Calu3 (cell line): Measurements from ENCODE around the gene RGS16. TPM values are rescaled to one million over a fixed set of nuclear protein-coding genes. Genes with fewer than 3 reads are reported as not detected.

ENCODE experiments used
- BruUV-seq: library from RNA; stranded (reverse); fragments of 400-500 nt; replicated peaks from 2 replicates; lab custom pipeline; 2021; lab: Mats Ljungman, UMichigan
- CTCF ChIA-PET: fragments of 300-600 bp; sonication (Branson Sonifier 250); formaldehyde crosslinking; loops from one replicate; lab custom pipeline; 2022; ENCODE audit warnings: antibody characterized with exemption; lab: Charles Lee
- DNase-seq: peaks from one replicate; pipeline ENCODE4 v3.0.0; 2022
- H3K27ac Mint-ChIP-seq: one replicate; pipeline ENCODE4 v1.8.0; 2022; ENCODE audit warnings: mixed read lengths; ENCODE audit not compliant: unreplicated experiment
- H3K27me3 Mint-ChIP-seq: one replicate; pipeline ENCODE4 v1.8.0; 2022; ENCODE audit warnings: mixed read lengths; ENCODE audit not compliant: unreplicated experiment
- H3K36me3 Mint-ChIP-seq: one replicate; pipeline ENCODE4 v1.8.0; 2022; ENCODE audit warnings: mild to moderate bottlenecking, moderate library complexity, mixed read lengths; ENCODE audit not compliant: insufficient read depth, unreplicated experiment
- H3K4me1 Mint-ChIP-seq: one replicate; pipeline ENCODE4 v1.8.0; 2022; ENCODE audit warnings: mild to moderate bottlenecking, low read depth, mixed read lengths; ENCODE audit not compliant: unreplicated experiment
- H3K4me3 Mint-ChIP-seq: one replicate; pipeline ENCODE4 v1.8.0; 2022; ENCODE audit warnings: mild to moderate bottlenecking, low read depth, moderate library complexity, mixed read lengths; ENCODE audit not compliant: unreplicated experiment
- H3K9me3 Mint-ChIP-seq: one replicate; pipeline ENCODE4 v1.8.0; 2022; ENCODE audit warnings: low read depth, mixed read lengths; ENCODE audit not compliant: unreplicated experiment
- intact Hi-C: fragments of 100-400 bp; cut with micrococcal nuclease; formaldehyde crosslinking; loops from one replicate; pipeline ENCODE4 v1.10.0; 2022; ENCODE audit not compliant: unreplicated experiment
- total RNA-seq: library from RNA; stranded (reverse); gene quantifications from 2 replicates; pipeline ENCODE4 v1.2.3, GENCODE V29; 2022
- TF ChIP-seq, protein P1 (sequence below): fragments of 200-600 bp; IDR thresholded peaks from one replicate; pipeline ENCODE4 v1.8.0; 2022; ENCODE audit warnings: antibody characterized with exemption; ENCODE audit not compliant: unreplicated experiment

Gene RGS16
- total RNA-seq, 1 experiment from 2014 or later, result 1.2 TPM

DNA sequence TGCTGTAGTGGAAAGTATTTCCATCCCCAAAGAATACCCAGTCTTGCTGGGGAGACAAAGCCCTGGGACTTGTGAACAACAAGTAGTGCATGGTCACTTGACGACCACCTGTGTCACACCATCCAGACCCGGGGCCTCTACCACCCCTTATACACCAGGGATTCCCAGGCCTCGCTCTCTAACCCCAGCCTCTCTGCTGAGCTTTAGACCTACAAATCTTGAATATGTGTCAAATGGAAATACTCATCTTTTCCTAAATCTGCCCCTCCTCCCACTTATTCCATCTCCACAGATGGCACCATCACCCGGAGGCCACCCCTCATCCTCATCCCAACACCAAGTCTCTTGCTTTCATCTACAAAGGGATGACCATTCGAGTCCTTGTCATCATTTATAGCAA is 14.3 kb downstream of the RGS16 start:
- BruUV-seq, result no TSS peak
- DNase-seq, result no peak
- Mint-ChIP-seq H3K4me1 (no peaks in the 10 kb centered on the region), H3K27me3 (peaks cover 28% of the 10 kb centered on the region), H3K4me3 (no peak overlapping the region), H3K36me3 (peaks cover 10% of the 10 kb centered on the region), H3K27ac (peak overlapping the region; percentile 19), H3K9me3 (no peaks in the 10 kb centered on the region)
- TF ChIP-seq, protein P1, sequence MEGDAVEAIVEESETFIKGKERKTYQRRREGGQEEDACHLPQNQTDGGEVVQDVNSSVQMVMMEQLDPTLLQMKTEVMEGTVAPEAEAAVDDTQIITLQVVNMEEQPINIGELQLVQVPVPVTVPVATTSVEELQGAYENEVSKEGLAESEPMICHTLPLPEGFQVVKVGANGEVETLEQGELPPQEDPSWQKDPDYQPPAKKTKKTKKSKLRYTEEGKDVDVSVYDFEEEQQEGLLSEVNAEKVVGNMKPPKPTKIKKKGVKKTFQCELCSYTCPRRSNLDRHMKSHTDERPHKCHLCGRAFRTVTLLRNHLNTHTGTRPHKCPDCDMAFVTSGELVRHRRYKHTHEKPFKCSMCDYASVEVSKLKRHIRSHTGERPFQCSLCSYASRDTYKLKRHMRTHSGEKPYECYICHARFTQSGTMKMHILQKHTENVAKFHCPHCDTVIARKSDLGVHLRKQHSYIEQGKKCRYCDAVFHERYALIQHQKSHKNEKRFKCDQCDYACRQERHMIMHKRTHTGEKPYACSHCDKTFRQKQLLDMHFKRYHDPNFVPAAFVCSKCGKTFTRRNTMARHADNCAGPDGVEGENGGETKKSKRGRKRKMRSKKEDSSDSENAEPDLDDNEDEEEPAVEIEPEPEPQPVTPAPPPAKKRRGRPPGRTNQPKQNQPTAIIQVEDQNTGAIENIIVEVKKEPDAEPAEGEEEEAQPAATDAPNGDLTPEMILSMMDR, result no peak
- CTCF ChIA-PET, result interaction anchor here (2.5 kb wide), 1 partner anchor 192 kb away, joined by 6 read pairs; no protein-coding TSS in a partner anchor
- intact Hi-C loops, result loop anchor here (2.0 kb wide), 1 partner anchor 143 kb away; no protein-coding TSS in a partner anchor

- Mint-ChIP-seq H3K4me3 (peak overlapping the region; percentile 90), H3K27me3 (peaks cover 28% of the 10 kb centered on the region), H3K36me3 (peaks cover 10% of the 10 kb centered on the region), H3K4me1 (no peaks in the 10 kb centered on the region), H3K27ac (peak overlapping the region; percentile 95), H3K9me3 (no peaks in the 10 kb centered on the region)
- DNase-seq, result no peak
- CTCF ChIA-PET, result interaction anchor here (2.1 to 2.5 kb wide), 2 partner anchors 193 to 197 kb away, joined by 6 to 9 read pairs; no protein-coding TSS in a partner anchor
- intact Hi-C loops, result loop anchor here (2.0 kb wide), 1 partner anchor 143 kb away; no protein-coding TSS in a partner anchor
- no TSS peak for BruUV-seq
- TF ChIP-seq, protein P1, result no peak
These were observed 14.7 kb downstream of the RGS16 start for GRCh38 chr1:182589520-182589919.

GRCh38 chr1:182588500-182589396 is 15.4 kb downstream of the RGS16 start, which contains the start of gene RNASEL:
TSS of gene RNASEL (minus strand) at chr1:182589256. CDS start at chr1:182586806, 2,450 bp downstream.
- peak within 1 kb of the TSS; percentile 90 for H3K4me3 Mint-ChIP-seq
- H3K4me1 Mint-ChIP-seq, result no peaks in the 10 kb centered on the region
- H3K27ac Mint-ChIP-seq, result peak within 1 kb of the TSS; percentile 95
- TSS peak; percentile 81 for BruUV-seq
- H3K9me3 Mint-ChIP-seq, result no peaks in the 10 kb centered on the region
- peaks cover 10% of the 10 kb centered on the region for H3K36me3 Mint-ChIP-seq
- peaks cover 25% of the 10 kb centered on the region for H3K27me3 Mint-ChIP-seq
- intact Hi-C loops, result loop anchor here (2.0 kb wide), 1 partner anchor 142 kb away; no protein-coding TSS in a partner anchor
- CTCF ChIA-PET, result interaction anchor here (0.8 to 2.5 kb wide), 4 partner anchors 9 to 198 kb away, joined by 3 to 9 read pairs (median 5); no protein-coding TSS in a partner anchor
- TF ChIP-seq, protein P1, result no peak
- peak; percentile 81 for DNase-seq

- BruUV-seq, result no TSS peak
- intact Hi-C loops, result loop anchor here (2.0 kb wide), 1 partner anchor 141 kb away; no protein-coding TSS in a partner anchor
- Mint-ChIP-seq H3K36me3 (peaks cover 10% of the 10 kb centered on the region), H3K27ac (peak overlapping the region; percentile 95), H3K9me3 (no peaks in the 10 kb centered on the region), H3K4me1 (no peaks in the 10 kb centered on the region), H3K27me3 (peaks cover 16% of the 10 kb centered on the region), H3K4me3 (peak overlapping the region; percentile 90)
- no peak for DNase-seq
- TF ChIP-seq, protein P1, result no peak
- CTCF ChIA-PET, result interaction anchor here (0.8 to 2.5 kb wide), 4 partner anchors 8 to 199 kb away, joined by 3 to 9 read pairs (median 5); no protein-coding TSS in a partner anchor
These were observed 16.3 kb downstream of the RGS16 start for GRCh38 chr1:182587666-182588499.
